Vagina (tissue), 2 donors: ENCODE results near the gene GALNT9.

Experiments used
- POLR2A ChIP-seq, 2 donors: fragments of 450-650 bp; IDR thresholded peaks; one replicate each; pipeline ENCODE4 v1.6.1; 2017; ENCODE audit warnings: antibody characterized with exemption in 2 of 2, mild to moderate bottlenecking in 2 of 2, moderate library complexity in 2 of 2
- TF ChIP-seq, protein P1 (sequence below), 3 experiments: fragments of 450-650 bp in 2 of 3; fragments of 200-600 bp in 1 of 3; sonication (generic) in 1 of 3; IDR thresholded peaks; one replicate each; pipeline ENCODE4 v1.5.1; 2017 to 2019; ENCODE audit warnings: antibody characterized with exemption in 3 of 3, mild to moderate bottlenecking in 2 of 3, moderate library complexity in 2 of 3

DNA sequence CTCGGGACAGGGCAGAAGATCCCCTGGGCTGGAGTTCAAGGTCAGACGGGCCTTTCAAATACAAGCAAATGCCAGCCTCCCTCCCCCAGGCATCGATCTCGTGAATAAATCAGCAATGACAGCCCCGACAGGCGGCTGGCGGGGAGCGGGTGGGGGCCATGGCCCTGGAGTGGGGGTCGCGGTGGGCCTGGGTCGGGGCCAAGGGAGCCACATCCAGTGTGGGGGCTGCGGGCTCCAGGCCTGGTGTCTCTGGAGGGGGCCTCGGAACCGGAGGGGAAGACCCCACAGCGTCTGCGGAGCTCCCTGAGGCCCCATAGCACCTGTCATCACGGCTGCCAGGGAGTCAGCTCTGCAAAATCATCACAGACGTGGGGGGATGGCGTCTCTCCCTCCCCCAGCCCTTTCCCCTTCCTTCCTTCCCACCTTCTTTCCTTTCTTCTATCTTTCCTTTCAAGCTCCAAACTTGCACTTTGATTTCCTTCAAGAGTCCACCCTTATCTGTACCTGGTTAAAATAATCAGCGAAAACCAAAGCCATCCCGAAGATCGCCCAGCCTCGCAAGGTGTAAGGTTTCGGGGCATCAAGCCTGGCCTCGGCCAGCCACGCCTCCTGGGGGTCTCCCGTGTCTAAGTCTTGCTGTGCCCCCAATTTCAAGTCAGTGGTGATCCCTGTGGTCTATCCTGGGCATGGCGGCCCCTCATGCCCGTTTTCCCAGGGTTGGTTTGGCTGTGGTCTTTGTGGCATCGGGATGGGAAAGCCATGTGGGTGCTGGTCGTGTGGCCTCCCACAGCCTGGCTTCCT lies 93.1 kb downstream of the GALNT9 start:
- TF ChIP-seq, protein P1, sequence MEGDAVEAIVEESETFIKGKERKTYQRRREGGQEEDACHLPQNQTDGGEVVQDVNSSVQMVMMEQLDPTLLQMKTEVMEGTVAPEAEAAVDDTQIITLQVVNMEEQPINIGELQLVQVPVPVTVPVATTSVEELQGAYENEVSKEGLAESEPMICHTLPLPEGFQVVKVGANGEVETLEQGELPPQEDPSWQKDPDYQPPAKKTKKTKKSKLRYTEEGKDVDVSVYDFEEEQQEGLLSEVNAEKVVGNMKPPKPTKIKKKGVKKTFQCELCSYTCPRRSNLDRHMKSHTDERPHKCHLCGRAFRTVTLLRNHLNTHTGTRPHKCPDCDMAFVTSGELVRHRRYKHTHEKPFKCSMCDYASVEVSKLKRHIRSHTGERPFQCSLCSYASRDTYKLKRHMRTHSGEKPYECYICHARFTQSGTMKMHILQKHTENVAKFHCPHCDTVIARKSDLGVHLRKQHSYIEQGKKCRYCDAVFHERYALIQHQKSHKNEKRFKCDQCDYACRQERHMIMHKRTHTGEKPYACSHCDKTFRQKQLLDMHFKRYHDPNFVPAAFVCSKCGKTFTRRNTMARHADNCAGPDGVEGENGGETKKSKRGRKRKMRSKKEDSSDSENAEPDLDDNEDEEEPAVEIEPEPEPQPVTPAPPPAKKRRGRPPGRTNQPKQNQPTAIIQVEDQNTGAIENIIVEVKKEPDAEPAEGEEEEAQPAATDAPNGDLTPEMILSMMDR (IDR thresholded peaks at IDR 0.05) = no peak
- no peak for TF ChIP-seq POLR2A (IDR thresholded peaks at IDR 0.05)
